Keratinocyte (primary cell): ENCODE data around the gene GPR75.

Source experiments
- CTCF ChIP-seq, 3 experiments: IDR thresholded peaks in 1 of 3; conservative IDR thresholded peaks in 1 of 3; optimal IDR thresholded peaks in 1 of 3; 2 replicates in 2 of 3; 3 replicates in 1 of 3; pipeline versions ENCODE3 to v1.5.1; 2011; ENCODE audit warnings: low read length in 3 of 3, mild to moderate bottlenecking in 3 of 3, moderate library complexity in 2 of 3, control low read depth in 1 of 3, inconsistent platforms in 1 of 3; ENCODE audit not compliant: insufficient read depth in 2 of 3; ENCODE audit errors: extremely low read depth in 1 of 3
- EZH2 ChIP-seq: IDR thresholded peaks from one replicate; pipeline ENCODE4 v1.6.1; 2012; ENCODE audit warnings: inconsistent platforms, mild to moderate bottlenecking, low read length, moderate library complexity

- TF ChIP-seq CTCF (optimal IDR thresholded peaks at IDR 0.05 in 1 of 3, IDR thresholded peaks at IDR 0.05 in 1 of 3, conservative IDR thresholded peaks at IDR 0.05 in 1 of 3; ENCODE audit: extremely low read depth in 1 of 3, insufficient read depth in 2 of 3, low read length in 3 of 3): no peak
- no peak for TF ChIP-seq EZH2
These were observed 45.6 kb upstream of the GPR75 start for GRCh38 chr2:53905396-53905795.
